Esophagus squamous epithelium (tissue), 5 donors: ENCODE measurements around the gene SSMEM1. TPM values are rescaled to one million over a fixed set of nuclear protein-coding genes. Genes with fewer than 3 reads are reported as not detected.

Source experiments
- DNase-seq: peaks from one replicate; lab custom pipeline; 2025; lab: John Stamatoyannopoulos, UW
- H3K27ac ChIP-seq, 4 donors: fragments of 200-600 bp; sonication (generic); one replicate each; pipeline ENCODE4 v1.5.1; 2016 to 2019; ENCODE audit warnings: mild to moderate bottlenecking in 1 of 4
- H3K27me3 ChIP-seq, 4 donors: fragments of 200-600 bp; sonication (generic); 1 replicate in 3 of 4; 2 replicates in 1 of 4; pipeline versions ENCODE4 v1.5.1 to v1.6.0; 2017 to 2021; ENCODE audit warnings: antibody characterized with exemption in 1 of 4
- H3K36me3 ChIP-seq, 3 donors: fragments of 200-600 bp; sonication (generic); one replicate each; pipeline ENCODE4 v1.5.1; 2016 to 2019
- H3K4me1 ChIP-seq, 3 donors: fragments of 200-600 bp; sonication (generic); one replicate each; pipeline ENCODE4 v1.5.1; 2017 to 2019
- H3K4me3 ChIP-seq, 4 donors: fragments of 200-600 bp; sonication (generic); 1 replicate in 3 of 4; 2 replicates in 1 of 4; pipeline ENCODE4 v1.5.1; 2016 to 2019; ENCODE audit warnings: mild to moderate bottlenecking in 2 of 4, moderate library complexity in 1 of 4
- H3K9me3 ChIP-seq, 3 donors: fragments of 200-600 bp; sonication (generic); one replicate each; pipeline ENCODE4 v1.5.1; 2016 to 2019
- POLR2A ChIP-seq, 4 donors: fragments of 450-650 bp; IDR thresholded peaks; one replicate each; pipeline ENCODE4 v1.6.1; 2017; ENCODE audit warnings: antibody characterized with exemption in 4 of 4, mild to moderate bottlenecking in 4 of 4, moderate library complexity in 3 of 4
- WGBS, 2 donors: methylation state at CpG; one replicate each; pipeline ENCODE4 v1.1.5; 2018; 5-methylcytosine and 5-hydroxymethylcytosine counted together
- intact Hi-C: fragments of 100-400 bp; cut with DNase I; formaldehyde crosslinking; loops from one replicate; pipeline ENCODE4 v1.15.0; 2022
- total RNA-seq, 4 donors: library from RNA; depleted of rRNA; stranded (reverse); fragments of >200 nt; gene quantifications; one replicate each; pipeline ENCODE4 v1.1.0, GENCODE V29; 2016
- TF ChIP-seq, protein P1 (sequence below), 6 experiments: fragments of 450-650 bp in 4 of 6; fragments of 200-600 bp in 2 of 6; sonication (generic) in 2 of 6; IDR thresholded peaks; one replicate each; pipeline ENCODE4 v1.5.1; 2016 to 2019; ENCODE audit warnings: antibody characterized with exemption in 6 of 6, mild to moderate bottlenecking in 4 of 6, moderate library complexity in 4 of 6
- donor health status: DM: yes; HTN: yes; CAD: no.

SSMEM1 gene
- total RNA-seq, 4 donors from 2014 or later: not detected

DNA sequence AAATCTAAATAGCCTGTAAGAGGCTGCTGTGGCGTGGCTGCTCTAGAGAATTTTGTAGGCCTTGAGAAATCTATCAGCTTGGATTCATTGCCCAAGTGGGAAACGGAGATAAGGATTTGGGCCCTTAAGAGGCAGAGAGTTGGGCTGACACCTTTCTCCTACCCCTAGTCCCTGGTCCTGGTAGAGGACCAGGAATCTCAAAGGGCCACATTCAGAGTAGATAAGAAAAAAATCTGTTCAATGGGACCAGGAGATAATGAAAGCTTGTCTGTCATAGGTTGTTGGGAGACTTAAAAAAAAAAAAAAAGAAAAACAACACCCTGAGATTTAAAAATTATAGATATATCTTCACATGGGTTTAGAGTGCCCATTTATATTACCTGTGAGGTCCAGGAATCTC lies 20.3 kb upstream of the SSMEM1 start:
- Histone ChIP-seq H3K4me1 (no peaks in the 10 kb centered on the region), H3K4me3 (no peak overlapping the region), H3K9me3 (no peaks in the 10 kb centered on the region), H3K36me3 (peaks cover 0 to 66% (median 0%) of the 10 kb centered on the region in 3 donors), H3K27me3 (no peaks in the 10 kb centered on the region), H3K27ac (no peak overlapping the region)
- intact Hi-C loops: no loop called here
- 94 to 96% methylated on average over 2 of the region's 2 CpGs for WGBS, 2 donors
- DNase-seq: no peak
- TF ChIP-seq POLR2A (IDR thresholded peaks at IDR 0.05): no peak
- TF ChIP-seq, protein P1, sequence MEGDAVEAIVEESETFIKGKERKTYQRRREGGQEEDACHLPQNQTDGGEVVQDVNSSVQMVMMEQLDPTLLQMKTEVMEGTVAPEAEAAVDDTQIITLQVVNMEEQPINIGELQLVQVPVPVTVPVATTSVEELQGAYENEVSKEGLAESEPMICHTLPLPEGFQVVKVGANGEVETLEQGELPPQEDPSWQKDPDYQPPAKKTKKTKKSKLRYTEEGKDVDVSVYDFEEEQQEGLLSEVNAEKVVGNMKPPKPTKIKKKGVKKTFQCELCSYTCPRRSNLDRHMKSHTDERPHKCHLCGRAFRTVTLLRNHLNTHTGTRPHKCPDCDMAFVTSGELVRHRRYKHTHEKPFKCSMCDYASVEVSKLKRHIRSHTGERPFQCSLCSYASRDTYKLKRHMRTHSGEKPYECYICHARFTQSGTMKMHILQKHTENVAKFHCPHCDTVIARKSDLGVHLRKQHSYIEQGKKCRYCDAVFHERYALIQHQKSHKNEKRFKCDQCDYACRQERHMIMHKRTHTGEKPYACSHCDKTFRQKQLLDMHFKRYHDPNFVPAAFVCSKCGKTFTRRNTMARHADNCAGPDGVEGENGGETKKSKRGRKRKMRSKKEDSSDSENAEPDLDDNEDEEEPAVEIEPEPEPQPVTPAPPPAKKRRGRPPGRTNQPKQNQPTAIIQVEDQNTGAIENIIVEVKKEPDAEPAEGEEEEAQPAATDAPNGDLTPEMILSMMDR (IDR thresholded peaks at IDR 0.05): no peak

DNA sequence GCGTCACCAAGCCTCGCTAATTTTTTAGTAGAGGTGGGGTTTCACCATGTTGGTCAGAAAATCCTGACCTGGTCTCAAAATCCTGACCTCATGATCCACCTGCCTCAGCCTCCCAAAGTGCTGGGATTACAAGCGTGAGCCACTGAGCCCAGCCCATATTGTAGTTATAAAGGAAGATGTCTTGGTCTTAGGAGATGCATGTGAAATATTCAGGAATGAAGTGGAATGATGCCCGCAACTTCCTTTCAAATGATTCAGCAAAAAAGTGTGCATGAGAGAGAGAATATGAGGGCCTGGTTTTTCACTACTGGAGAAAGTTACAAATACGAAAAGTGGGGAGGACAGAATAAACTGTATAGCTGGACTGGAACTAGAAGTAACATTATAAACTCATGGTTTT lies 18.3 kb upstream of the SSMEM1 start:
- 80 to 90% methylated on average over 5 of the region's 5 CpGs for WGBS, 2 donors
- no peak for DNase-seq

DNA sequence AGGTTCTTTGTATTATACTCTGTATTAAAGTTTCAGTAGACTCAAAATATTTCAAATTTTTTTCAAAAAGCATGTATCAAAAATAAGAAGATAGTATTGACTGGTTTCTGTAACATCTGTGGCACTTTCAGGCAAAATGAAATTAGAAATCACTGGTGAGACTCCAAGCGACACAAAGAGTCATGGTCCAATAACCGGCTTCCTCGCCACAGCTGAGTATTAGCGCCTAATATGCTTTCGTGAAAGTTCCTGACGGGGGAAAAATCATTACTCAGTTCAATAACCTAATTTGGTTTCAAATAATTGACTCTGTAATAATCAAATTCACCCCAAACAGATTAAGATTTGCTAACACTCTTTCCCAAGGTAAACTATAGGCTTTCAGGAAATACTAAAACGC lies 15.9 kb upstream of the SSMEM1 start:
- no peaks in the 10 kb centered on the region for H3K9me3 ChIP-seq
- 82 to 93% methylated on average over 7 of the region's 7 CpGs for WGBS, 2 donors
- peaks cover 0 to 63% (median 0%) of the 10 kb centered on the region in 3 donors for H3K36me3 ChIP-seq
- H3K4me3 ChIP-seq: no peak overlapping the region
- H3K4me1 ChIP-seq: no peaks in the 10 kb centered on the region
- no peak for DNase-seq
- H3K27me3 ChIP-seq: no peaks in the 10 kb centered on the region
- no peak for TF ChIP-seq POLR2A (IDR thresholded peaks at IDR 0.05)
- TF ChIP-seq, protein P1 (IDR thresholded peaks at IDR 0.05): no peak
- intact Hi-C loops: no loop called here
- no peak overlapping the region for H3K27ac ChIP-seq

More for the DNA sequence above, 18.3 kb upstream of the SSMEM1 start:
- no peaks in the 10 kb centered on the region for H3K4me1 ChIP-seq
- H3K36me3 ChIP-seq: peaks cover 0 to 65% (median 0%) of the 10 kb centered on the region in 3 donors
- no peak overlapping the region for H3K4me3 ChIP-seq
- no peak for TF ChIP-seq POLR2A (IDR thresholded peaks at IDR 0.05)
- TF ChIP-seq, protein P1 (IDR thresholded peaks at IDR 0.05): no peak
- intact Hi-C loops: no loop called here
- no peaks in the 10 kb centered on the region for H3K9me3 ChIP-seq
- no peaks in the 10 kb centered on the region for H3K27me3 ChIP-seq
- no peak overlapping the region for H3K27ac ChIP-seq

DNA sequence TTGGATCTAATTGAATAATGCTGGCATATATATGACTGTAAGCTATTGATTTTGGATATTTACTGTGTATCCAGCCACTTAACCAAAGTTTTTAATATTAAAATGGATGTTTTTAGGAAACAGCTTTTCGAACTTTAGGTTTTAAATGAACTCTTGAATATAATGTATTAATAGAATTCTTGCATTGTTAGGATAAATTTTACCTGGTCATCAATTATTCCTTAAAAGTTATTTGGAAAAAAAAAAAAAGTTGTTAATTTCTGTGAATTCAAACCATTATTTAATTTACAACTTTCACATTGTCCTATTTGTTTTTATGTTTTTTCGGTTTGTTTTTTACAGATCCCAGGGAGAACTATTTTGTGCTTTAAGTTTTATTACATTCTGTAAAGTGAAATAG lies 12.3 kb upstream of the SSMEM1 start:
- no peak overlapping the region for H3K27ac ChIP-seq
- H3K4me1 ChIP-seq: no peaks in the 10 kb centered on the region
- no peaks in the 10 kb centered on the region for H3K27me3 ChIP-seq
- intact Hi-C loops: no loop called here
- TF ChIP-seq, protein P1 (IDR thresholded peaks at IDR 0.05): no peak
- no peak for TF ChIP-seq POLR2A (IDR thresholded peaks at IDR 0.05)
- H3K4me3 ChIP-seq: no peak overlapping the region
- peaks cover 0 to 81% (median 0%) of the 10 kb centered on the region in 3 donors for H3K36me3 ChIP-seq
- H3K9me3 ChIP-seq: no peaks in the 10 kb centered on the region
- no peak for DNase-seq
- WGBS, 2 donors: 93% methylated on average over 2 of the region's 2 CpGs

- peaks cover 0 to 81% (median 4%) of the 10 kb centered on the region in 3 donors for H3K36me3 ChIP-seq
Observed at GRCh38 chr7:130196476-130196875, 11.2 kb upstream of the SSMEM1 start.

More at GRCh38 chr7:130196476-130196875, 11.2 kb upstream of the SSMEM1 start:
- Histone ChIP-seq H3K27me3 (no peaks in the 10 kb centered on the region), H3K27ac (no peak overlapping the region), H3K4me1 (no peaks in the 10 kb centered on the region), H3K9me3 (no peaks in the 10 kb centered on the region), H3K4me3 (no peak overlapping the region)
- no peak for DNase-seq
- WGBS, 2 donors: 45 to 90% methylated on average over 2 of the region's 2 CpGs
- intact Hi-C loops: no loop called here
- TF ChIP-seq, protein P1 (IDR thresholded peaks at IDR 0.05): no peak
- TF ChIP-seq POLR2A (IDR thresholded peaks at IDR 0.05): no peak
